Thyroid gland (tissue), 4 donors: ENCODE results near the gene TNS4. TPM values are rescaled to one million over a fixed set of nuclear protein-coding genes. Genes with fewer than 3 reads are reported as not detected.

ENCODE experiments used
- DNase-seq, 2 donors: peaks; one replicate each; pipeline ENCODE4 v3.0.0-alpha.2; 2019
- H3K27ac ChIP-seq, 3 donors: fragments of 200-600 bp; sonication (generic); 1 replicate in 2 of 3; 2 replicates in 1 of 3; pipeline ENCODE4 v1.5.1; 2016 to 2019; ENCODE audit warnings: mild to moderate bottlenecking in 1 of 3, moderate library complexity in 1 of 3
- H3K27me3 ChIP-seq: fragments of 200-600 bp; sonication (generic); one replicate; pipeline ENCODE4 v1.5.1; 2019
- H3K36me3 ChIP-seq, 2 donors: fragments of 200-600 bp; sonication (generic); one replicate each; pipeline ENCODE4 v1.5.1; 2016 to 2019
- H3K4me1 ChIP-seq, 2 donors: fragments of 200-600 bp; sonication (generic); one replicate each; pipeline ENCODE4 v1.5.1; 2017 to 2019
- H3K4me3 ChIP-seq, 3 donors: fragments of 200-600 bp; sonication (generic); replicated peaks in 1 of 3; 1 replicate in 2 of 3; 2 replicates in 1 of 3; pipeline ENCODE4 v1.5.1; 2016; ENCODE audit warnings: mild to moderate bottlenecking in 1 of 3
- H3K9me3 ChIP-seq: fragments of 200-600 bp; sonication (generic); one replicate; pipeline ENCODE4 v1.5.1; 2017
- POLR2A ChIP-seq, 2 donors: fragments of 450-650 bp; IDR thresholded peaks; one replicate each; pipeline ENCODE4 v1.6.1; 2017; ENCODE audit warnings: antibody characterized with exemption in 2 of 2, mild to moderate bottlenecking in 2 of 2, moderate library complexity in 1 of 2
- WGBS, 2 donors: methylation state at CpG; one replicate each; pipeline ENCODE4 v1.1.5; 2017; 5-methylcytosine and 5-hydroxymethylcytosine counted together
- intact Hi-C: fragments of 100-400 bp; cut with DNase I; formaldehyde crosslinking; loops from one replicate; pipeline ENCODE4 v1.15.1; 2023
- total RNA-seq, 4 donors: library from RNA; depleted of rRNA; stranded (reverse); fragments of >200 nt; gene quantifications; one replicate each; pipeline ENCODE4 v1.2.3, GENCODE V29; 2016
- TF ChIP-seq, protein P1 (sequence below), 6 experiments: fragments of 200-600 bp in 3 of 6; fragments of 450-650 bp in 3 of 6; sonication (generic) in 3 of 6; IDR thresholded peaks; one replicate each; pipeline ENCODE4 v1.5.1; 2016 to 2019; ENCODE audit warnings: antibody characterized with exemption in 6 of 6, mild to moderate bottlenecking in 2 of 6, inconsistent platforms in 1 of 6, moderate library complexity in 1 of 6

Gene TNS4
- total RNA-seq, 4 donors from 2014 or later = 5.4 to 24.7 (median 16.2) TPM

DNA sequence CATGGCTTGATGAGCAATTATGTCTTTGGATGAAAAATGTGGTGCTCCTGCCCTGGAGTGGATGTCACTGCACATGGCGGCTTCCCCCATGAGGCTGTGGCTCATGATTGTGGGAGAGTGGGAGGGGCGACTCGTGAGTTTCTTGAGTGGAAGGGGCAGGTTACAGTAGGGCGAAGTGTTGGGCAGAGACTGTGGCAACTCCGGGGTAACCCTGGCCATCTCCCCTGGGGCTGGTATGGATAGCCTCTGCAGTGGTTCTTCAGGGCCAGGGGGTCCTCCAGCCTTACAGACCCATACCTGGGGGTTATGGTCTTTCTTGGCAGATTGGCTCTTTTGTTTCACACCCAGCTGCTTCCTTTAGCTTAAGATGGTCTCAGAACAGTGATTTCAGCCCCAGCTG, 1.3 kb upstream of the TNS4 start:
- Histone ChIP-seq H3K4me1 (peaks cover 21 to 38% of the 10 kb centered on the region in 2 donors), H3K27ac (no peak overlapping the region), H3K4me3 (no peak overlapping the region), H3K36me3 (no peaks in the 10 kb centered on the region), H3K27me3 (no peaks in the 10 kb centered on the region), H3K9me3 (no peaks in the 10 kb centered on the region)
- 96% methylated on average over 5 of the region's 5 CpGs for WGBS, 2 donors
- no peak for TF ChIP-seq POLR2A (IDR thresholded peaks at IDR 0.05)
- TF ChIP-seq, protein P1, sequence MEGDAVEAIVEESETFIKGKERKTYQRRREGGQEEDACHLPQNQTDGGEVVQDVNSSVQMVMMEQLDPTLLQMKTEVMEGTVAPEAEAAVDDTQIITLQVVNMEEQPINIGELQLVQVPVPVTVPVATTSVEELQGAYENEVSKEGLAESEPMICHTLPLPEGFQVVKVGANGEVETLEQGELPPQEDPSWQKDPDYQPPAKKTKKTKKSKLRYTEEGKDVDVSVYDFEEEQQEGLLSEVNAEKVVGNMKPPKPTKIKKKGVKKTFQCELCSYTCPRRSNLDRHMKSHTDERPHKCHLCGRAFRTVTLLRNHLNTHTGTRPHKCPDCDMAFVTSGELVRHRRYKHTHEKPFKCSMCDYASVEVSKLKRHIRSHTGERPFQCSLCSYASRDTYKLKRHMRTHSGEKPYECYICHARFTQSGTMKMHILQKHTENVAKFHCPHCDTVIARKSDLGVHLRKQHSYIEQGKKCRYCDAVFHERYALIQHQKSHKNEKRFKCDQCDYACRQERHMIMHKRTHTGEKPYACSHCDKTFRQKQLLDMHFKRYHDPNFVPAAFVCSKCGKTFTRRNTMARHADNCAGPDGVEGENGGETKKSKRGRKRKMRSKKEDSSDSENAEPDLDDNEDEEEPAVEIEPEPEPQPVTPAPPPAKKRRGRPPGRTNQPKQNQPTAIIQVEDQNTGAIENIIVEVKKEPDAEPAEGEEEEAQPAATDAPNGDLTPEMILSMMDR (IDR thresholded peaks at IDR 0.05) = no peak
- intact Hi-C loops = no loop called here
- no peak for DNase-seq

DNA sequence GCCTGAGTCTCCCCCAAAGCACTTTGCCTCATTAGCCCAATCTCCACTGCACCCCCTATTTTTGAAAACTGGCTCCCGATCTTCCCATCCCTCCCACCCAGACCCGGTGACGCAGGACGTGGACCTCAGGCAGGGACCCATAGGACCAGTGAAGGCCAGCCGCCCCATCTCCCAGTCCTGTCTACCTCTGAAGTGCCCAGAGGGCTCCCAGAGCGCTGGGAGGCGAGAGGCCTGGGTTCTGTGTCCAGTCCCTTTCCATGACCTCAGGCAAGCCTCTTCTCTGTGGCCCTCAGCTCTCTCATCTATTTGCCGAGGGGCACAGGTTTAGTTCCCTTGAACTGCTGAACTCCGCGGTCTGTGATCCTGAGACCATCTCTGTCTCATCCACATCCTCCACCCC, 714 bp downstream of the TNS4 start:
- no peak for TF ChIP-seq POLR2A (IDR thresholded peaks at IDR 0.05)
- TF ChIP-seq, protein P1 (IDR thresholded peaks at IDR 0.05) = no peak
- Histone ChIP-seq H3K4me3 (peak overlapping the region in 1 of 3 donors; percentile 20), H3K27ac (peak overlapping the region; percentile 89 to 98 (median 95)), H3K36me3 (no peaks in the 10 kb centered on the region), H3K9me3 (no peaks in the 10 kb centered on the region), H3K27me3 (no peaks in the 10 kb centered on the region), H3K4me1 (peaks cover 25 to 50% of the 10 kb centered on the region in 2 donors)
- DNase-seq = no peak
- 97 to 98% methylated on average over 10 of the region's 10 CpGs for WGBS, 2 donors
- intact Hi-C loops = no loop called here

DNA sequence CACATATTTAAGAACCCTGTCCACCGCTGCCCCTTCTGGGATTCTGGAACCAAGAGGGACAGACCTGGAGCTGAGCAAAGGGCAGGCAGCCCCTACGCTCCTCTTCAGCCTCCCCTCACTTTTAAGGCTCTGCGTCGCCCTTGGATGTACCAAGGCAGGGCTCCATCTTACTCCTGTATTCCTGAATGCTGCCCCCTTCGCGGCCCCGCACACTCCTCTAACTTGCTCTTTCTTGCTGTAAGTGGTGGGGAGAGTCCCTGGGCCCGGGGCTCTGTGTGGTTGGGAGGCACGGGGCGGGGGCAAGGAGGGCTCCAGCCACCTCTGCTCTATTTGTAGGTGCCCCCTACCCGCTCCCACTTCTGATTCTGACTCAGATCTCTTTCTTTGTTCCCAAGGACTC, 1.2 kb downstream of the TNS4 start:
- 83 to 86% methylated on average over 11 of the region's 11 CpGs for WGBS, 2 donors
- no peaks in the 10 kb centered on the region for H3K27me3 ChIP-seq
- intact Hi-C loops = no loop called here
- DNase-seq = peak in 1 of 2 donors; percentile 19
- H3K9me3 ChIP-seq = no peaks in the 10 kb centered on the region
- peaks cover 25 to 53% of the 10 kb centered on the region in 2 donors for H3K4me1 ChIP-seq
- peak overlapping the region in 2 of 3 donors; percentile 20 for H3K4me3 ChIP-seq
- peak overlapping the region; percentile 89 to 98 (median 95) for H3K27ac ChIP-seq
- H3K36me3 ChIP-seq = no peaks in the 10 kb centered on the region
- TF ChIP-seq, protein P1 (IDR thresholded peaks at IDR 0.05) = no peak
- no peak for TF ChIP-seq POLR2A (IDR thresholded peaks at IDR 0.05)

DNA sequence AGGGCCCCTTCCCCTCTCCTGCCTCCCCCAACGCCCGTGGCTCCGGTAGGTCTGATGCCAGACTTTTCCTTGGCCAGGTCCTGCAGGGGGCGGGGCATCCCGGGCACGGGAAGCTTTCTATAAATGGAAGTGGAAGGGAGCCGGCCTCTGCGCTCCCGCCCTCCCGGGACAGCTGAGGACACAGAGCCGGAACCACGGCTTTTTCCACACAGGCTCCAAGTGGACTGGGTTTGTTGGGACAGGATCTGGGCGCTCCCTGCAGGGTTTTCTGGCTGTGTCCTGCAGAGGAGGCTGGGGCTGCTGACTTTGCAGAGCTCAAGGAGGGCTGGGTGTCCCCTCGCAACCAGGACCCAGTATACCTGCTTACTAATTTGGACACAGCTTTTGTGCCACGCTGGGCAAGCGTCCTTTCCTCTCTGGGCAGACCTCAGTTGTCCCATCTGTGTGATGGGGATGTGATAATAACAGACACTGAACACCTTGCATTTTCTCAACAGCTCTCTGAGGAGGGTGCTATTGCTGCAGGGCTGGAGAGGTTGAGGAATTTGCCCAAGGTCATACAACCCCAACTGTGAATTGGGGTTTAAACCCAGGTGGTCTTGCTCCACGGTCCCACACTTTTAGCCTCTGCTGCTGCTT, 1.8 kb downstream of the TNS4 start:
- intact Hi-C loops = no loop called here
- peak; percentile 99 for DNase-seq
- peak in 1 of 2 donors; percentile 93 for TF ChIP-seq POLR2A (IDR thresholded peaks at IDR 0.05)
- TF ChIP-seq, protein P1 (IDR thresholded peaks at IDR 0.05) = peak in 2 of 6 experiments; percentile 1 to 38
- 5 to 38% methylated on average over 7 to 8 of the region's 17 CpGs for WGBS, 2 donors
- H3K27ac ChIP-seq = peak overlapping the region; percentile 92 to 98 (median 95)
- peaks cover 25 to 53% of the 10 kb centered on the region in 2 donors for H3K4me1 ChIP-seq
- no peaks in the 10 kb centered on the region for H3K36me3 ChIP-seq
- H3K9me3 ChIP-seq = no peaks in the 10 kb centered on the region
- H3K27me3 ChIP-seq = no peaks in the 10 kb centered on the region
- H3K4me3 ChIP-seq = peak overlapping the region in 1 of 3 donors; percentile 16

DNA sequence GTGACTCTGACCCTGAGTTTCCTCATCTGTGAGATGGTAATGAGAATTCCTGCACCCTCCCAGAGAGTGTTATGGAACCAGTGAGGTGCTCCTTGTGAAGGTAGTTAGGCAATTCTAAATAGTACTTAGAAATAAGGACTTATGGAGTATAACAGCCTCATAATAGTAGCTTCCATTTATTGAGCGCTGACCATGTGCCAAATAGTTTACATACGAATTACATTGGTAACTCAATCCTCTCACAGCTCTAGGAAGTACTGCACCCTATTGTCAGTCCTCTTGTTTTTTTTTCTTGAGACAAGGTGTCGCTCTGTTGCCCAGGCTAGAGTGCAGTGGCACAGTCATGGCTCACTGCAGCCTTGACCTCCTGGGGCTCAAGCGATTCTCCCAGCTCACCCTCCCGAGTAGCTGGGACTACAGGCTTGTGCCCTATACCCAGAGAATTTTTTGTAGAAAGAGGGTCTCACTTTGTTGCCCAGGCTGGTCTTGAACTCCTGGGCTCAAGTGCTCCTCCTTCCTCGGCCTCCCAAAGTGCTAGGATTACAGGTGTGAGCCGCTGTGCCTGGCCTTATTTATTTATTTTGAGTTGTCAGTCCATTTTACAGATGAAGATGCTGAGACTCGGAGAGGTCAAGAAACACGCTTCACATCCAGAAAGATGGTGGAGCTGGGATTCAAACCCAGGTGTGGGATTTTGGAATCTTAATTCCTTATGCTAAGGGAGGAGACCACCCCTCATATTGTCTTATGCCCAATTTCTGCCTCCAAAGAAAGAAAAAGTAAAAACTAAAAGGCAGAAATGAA, 2.9 kb downstream of the TNS4 start:
- Histone ChIP-seq H3K9me3 (no peaks in the 10 kb centered on the region), H3K4me3 (no peak overlapping the region), H3K4me1 (peaks cover 25 to 53% of the 10 kb centered on the region in 2 donors), H3K27me3 (no peaks in the 10 kb centered on the region), H3K27ac (peak overlapping the region; percentile 92 to 98 (median 95)), H3K36me3 (no peaks in the 10 kb centered on the region)
- DNase-seq = peak; percentile 85 to 87
- intact Hi-C loops = no loop called here
- 46 to 61% methylated on average over 9 of the region's 9 CpGs for WGBS, 2 donors
- TF ChIP-seq, protein P1 (IDR thresholded peaks at IDR 0.05) = no peak
- peak in 1 of 2 donors; percentile 55 for TF ChIP-seq POLR2A (IDR thresholded peaks at IDR 0.05)
